Stimulated activated CD8-positive, alpha-beta memory T cell treated with anti-CD3 and anti-CD28 coated beads, Interleukin-7, amount 100 ng/mL, for 4 hours (primary cell): ENCODE measurements around the gene CBLC.
"Not testable (repeated sequence)": the region's sequence is repeated elsewhere in the genome, so short reads cannot be mapped to it uniquely, and the experiment has no call there.

ENCODE experiments used
- DNase-seq, 2 donors: peaks; one replicate each; pipeline ENCODE4 v3.0.0-alpha.2; 2020; ENCODE audit warnings: low read depth in 2 of 2

Gene CBLC

GRCh38 chr19:44819246-44819832, 41.6 kb downstream of the CBLC start:
- DNase-seq: no peak

- DNase-seq: no peak
These were observed 43.2 kb downstream of the CBLC start for GRCh38 chr19:44820648-44821609.

- DNase-seq: no peak
These were observed 44.5 kb downstream of the CBLC start for GRCh38 chr19:44822177-44822576.

- DNase-seq: no peak
These were observed 45.1 kb downstream of the CBLC start for GRCh38 chr19:44822670-44823372.

- no peak for DNase-seq
These were observed 45.6 kb downstream of the CBLC start for GRCh38 chr19:44823373-44823698.

GRCh38 chr19:44824761-44825160, 47.1 kb downstream of the CBLC start:
- no peak for DNase-seq

GRCh38 chr19:44832875-44833274, 55.2 kb downstream of the CBLC start:
- not testable (repeated sequence) for DNase-seq

- DNase-seq: not testable (repeated sequence)
These were observed 56.7 kb downstream of the CBLC start for GRCh38 chr19:44834399-44834798.

GRCh38 chr19:44839276-44839675, 61.6 kb downstream of the CBLC start:
- no peak for DNase-seq

GRCh38 chr19:44840811-44841210, 63.1 kb downstream of the CBLC start:
- DNase-seq: no peak

GRCh38 chr19:44841231-44841630, 63.5 kb downstream of the CBLC start:
- DNase-seq: no peak

GRCh38 chr19:44845286-44845611, 67.6 kb downstream of the CBLC start:
- no peak for DNase-seq

- peak; percentile 47 to 66 for DNase-seq
These were observed 68.1 kb downstream of the CBLC start, which contains the start of gene NECTIN2 for GRCh38 chr19:44845612-44846454. NECTIN2 (plus strand) TSS chr19:44846297; CDS start chr19:44846526, 229 bp downstream.

GRCh38 chr19:44846455-44847143, 68.9 kb downstream of the CBLC start:
- DNase-seq: no peak

GRCh38 chr19:44847144-44848035, 69.7 kb downstream of the CBLC start:
- DNase-seq: no peak

GRCh38 chr19:44848036-44848811, 70.5 kb downstream of the CBLC start:
- DNase-seq: no peak

- DNase-seq: no peak
These were observed 71.2 kb downstream of the CBLC start for GRCh38 chr19:44848812-44849447.
